Measurements from ENCODE around the gene CBFA2T3.

DNA sequence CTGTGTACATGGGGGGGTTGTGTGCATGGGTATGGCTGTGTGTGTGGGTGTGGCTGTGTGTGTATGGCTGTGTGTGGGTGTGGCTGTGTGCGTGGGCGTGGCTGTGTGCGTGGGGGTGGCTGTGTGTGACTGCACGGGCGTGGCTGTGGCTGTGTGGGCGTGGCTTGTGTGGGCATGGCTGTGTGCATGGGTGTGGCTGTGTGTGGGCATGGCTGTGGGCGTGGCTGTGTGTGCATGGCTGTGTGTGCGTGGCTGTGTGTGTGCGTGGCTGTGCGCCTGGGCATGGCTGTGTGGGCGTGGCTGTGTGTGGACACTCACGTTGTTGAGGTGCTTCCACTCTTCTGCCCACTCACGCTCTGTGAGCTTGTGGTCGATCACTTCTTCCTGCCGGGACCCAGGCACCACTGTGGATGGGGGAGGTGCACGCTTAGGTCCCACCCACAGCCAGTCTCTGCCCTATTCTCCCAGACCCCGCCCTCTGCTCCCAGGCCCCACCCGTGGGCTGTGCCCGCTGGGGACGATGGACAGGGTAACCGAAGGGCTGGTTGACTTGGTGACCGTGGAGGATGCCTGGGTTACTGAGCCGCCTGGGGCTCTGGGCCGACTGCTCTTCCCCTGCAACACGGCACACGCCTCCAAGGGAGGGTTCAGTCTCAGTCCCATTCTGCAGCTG is 94.5 kb downstream of the CBFA2T3 start:
- no peak for TF ChIP-seq YY1 (tag by site-specific recombination; IDR thresholded peaks at IDR 0.05)
- TF ChIP-seq ZNF335 (tag by site-specific recombination; conservative IDR thresholded peaks at IDR 0.05) = no peak
- TF ChIP-seq, protein P1, sequence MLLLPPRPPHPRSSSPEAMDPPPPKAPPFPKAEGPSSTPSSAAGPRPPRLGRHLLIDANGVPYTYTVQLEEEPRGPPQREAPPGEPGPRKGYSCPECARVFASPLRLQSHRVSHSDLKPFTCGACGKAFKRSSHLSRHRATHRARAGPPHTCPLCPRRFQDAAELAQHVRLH (tag by site-specific recombination; IDR thresholded peaks at IDR 0.05) = no peak
- no peak for TF ChIP-seq CTCF (tag by site-specific recombination; IDR thresholded peaks at IDR 0.05)
- no peak for TF ChIP-seq ZBTB1 (tag by site-specific recombination; IDR thresholded peaks at IDR 0.05)
- TF ChIP-seq ZNF24 (tag by site-specific recombination; IDR thresholded peaks at IDR 0.05) = no peak
- no peak for TF ChIP-seq ZNF302 (tag by site-specific recombination; IDR thresholded peaks at IDR 0.05; ENCODE audit: low read depth)
- TF ChIP-seq ZNF654 (tag by site-specific recombination; IDR thresholded peaks at IDR 0.05; ENCODE audit: low read depth) = no peak
- TF ChIP-seq, protein P2, sequence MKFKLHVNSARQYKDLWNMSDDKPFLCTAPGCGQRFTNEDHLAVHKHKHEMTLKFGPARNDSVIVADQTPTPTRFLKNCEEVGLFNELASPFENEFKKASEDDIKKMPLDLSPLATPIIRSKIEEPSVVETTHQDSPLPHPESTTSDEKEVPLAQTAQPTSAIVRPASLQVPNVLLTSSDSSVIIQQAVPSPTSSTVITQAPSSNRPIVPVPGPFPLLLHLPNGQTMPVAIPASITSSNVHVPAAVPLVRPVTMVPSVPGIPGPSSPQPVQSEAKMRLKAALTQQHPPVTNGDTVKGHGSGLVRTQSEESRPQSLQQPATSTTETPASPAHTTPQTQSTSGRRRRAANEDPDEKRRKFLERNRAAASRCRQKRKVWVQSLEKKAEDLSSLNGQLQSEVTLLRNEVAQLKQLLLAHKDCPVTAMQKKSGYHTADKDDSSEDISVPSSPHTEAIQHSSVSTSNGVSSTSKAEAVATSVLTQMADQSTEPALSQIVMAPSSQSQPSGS (tag by site-specific recombination; IDR thresholded peaks at IDR 0.05; ENCODE audit: low read depth) = no peak
- TF ChIP-seq ZSCAN23 (tag by site-specific recombination; IDR thresholded peaks at IDR 0.05) = no peak
- TF ChIP-seq REST (tag by site-specific recombination; IDR thresholded peaks at IDR 0.05) = no peak
- TF ChIP-seq KLF9 (tag by site-specific recombination; IDR thresholded peaks at IDR 0.05; ENCODE audit: low read depth) = peak; percentile 100

Data from HEK293 (cell line).